Activated naive CD4-positive, alpha-beta T cell treated with Interleukin-2 at 50 U/mL for 16 hours (primary cell): ENCODE results near the gene MMP20.
"Not testable (repeated sequence)": the region's sequence is repeated elsewhere in the genome, so short reads cannot be mapped to it uniquely, and the experiment has no call there.

Experiments
- DNase-seq: peaks from one replicate; pipeline ENCODE4 v3.0.0-alpha.2; 2020

Gene MMP20

GRCh38 chr11:102625177-102625576, at the start of gene MMP20:
Gene MMP20 (minus strand): TSS chr11:102625332. CDS start chr11:102625319, 13 bp downstream.
- no peak for DNase-seq

- no peak for DNase-seq
These were observed 44.5 kb upstream of the MMP20 start for GRCh38 chr11:102669664-102670063.

DNA sequence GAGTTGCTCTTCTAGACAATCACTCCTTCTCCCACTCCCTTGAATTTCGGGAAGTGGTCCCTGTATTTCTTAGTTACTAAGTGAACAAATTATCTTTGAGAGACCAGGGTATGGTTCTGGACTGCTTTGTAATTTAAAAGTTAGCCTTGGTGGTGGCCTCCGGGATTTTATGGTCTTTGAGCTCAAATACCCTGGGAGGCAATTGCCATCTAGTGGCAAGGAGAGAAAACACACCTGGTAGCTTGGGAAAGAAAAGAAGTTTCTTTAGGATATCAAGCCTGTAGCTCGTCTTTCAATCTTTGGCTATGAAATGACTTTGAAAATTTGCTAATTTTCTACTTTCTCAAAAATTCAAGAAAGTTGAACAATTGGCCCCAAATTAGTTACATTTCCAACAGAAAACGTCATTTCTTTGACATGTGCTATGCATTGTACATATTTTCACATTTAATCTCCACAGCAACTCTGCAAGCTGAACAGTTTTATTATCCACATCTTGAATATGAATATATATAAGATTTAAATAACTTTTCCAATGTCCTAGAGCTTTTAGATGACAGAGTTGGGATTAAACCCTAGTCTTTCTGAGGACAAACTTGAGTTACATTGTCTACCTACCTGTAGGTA, 41.3 kb upstream of the MMP20 start:
- DNase-seq: no peak

- DNase-seq: peak; percentile 8
These were observed 39.0 kb upstream of the MMP20 start for GRCh38 chr11:102664001-102664752.

GRCh38 chr11:102662607-102663006, 37.5 kb upstream of the MMP20 start:
- no peak for DNase-seq

DNA sequence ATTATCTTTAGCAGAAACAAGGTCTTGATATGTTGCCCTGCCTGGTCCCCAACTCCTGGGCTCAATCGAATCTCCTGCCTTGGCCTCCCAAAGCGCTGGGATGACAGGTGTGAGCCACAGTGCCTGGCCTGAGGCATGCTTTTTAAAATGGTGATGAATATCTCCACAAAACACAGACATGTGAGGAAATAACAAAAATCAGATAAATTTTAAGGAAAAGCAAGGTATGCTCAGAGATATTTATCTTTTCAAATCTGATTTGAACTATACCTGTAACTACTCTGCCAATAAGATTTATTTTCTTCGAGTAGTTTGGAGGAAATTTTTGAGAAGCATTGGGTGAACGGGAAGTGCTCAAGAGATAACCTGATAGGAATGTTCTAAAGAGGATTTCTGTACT, 35.9 kb upstream of the MMP20 start:
- no peak for DNase-seq

DNA sequence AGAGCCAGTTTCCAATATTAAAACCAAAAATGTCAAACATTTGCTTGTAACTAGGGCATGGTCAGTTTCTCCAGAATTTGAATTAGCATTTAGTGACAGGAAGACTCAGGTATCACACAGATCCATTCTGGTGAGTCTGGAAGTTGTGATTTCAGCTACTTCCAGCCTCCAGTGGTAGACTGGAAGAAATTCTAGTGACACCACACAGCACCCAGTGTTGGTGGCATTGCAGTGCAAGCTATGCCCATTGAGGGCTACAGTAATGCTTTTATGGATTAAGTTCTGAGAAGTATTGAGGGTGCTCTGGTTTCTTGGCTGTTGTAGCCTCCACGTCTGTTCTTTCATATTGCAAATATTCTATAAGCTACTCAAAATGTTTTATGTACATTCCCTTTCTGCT, 31.4 kb upstream of the MMP20 start:
- no peak for DNase-seq

DNA sequence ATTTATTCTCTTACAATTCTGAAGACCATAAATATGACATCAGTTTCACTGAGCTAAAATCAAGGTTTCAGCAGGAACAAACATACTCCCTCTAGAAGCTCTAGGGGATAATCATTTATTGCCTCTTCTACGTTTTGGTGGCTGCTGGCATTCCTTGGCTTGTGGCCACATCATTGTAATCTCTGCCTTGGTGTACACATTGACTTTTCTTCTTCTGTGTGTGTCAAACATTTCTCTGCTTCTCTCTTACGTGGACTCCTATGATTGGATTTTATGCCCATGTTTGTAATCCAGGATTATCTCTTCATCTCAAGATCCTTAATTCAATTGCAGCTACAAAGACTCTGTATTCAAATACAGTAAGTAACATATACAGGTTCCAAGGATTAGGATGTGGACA, 30.4 kb upstream of the MMP20 start:
- no peak for DNase-seq

- DNase-seq: no peak
These were observed 29.6 kb upstream of the MMP20 start for GRCh38 chr11:102654761-102655160.

DNA sequence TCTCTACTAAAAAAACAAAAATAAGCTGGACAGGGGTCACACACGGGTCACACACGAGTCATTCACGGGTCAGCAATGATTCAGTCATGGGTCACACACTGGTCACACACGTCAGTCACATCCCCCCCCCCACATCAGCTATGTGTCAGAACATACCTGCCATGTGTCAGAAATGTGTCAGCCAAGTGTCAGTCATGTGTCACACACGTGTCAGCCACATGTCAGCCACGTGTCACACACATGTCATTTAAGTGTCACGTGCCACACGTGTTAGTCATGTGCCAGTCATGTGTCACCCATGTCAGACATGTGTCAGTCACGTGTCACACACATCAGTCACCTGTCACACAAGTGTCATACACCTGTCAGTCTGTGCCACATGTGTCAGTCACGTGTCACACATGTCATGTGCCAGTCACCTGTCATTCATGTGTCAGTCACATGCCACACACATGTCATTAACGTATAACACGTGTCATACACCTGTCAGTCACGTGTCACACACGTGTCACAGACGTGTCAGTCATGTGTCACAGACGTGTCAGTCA, 28.7 kb upstream of the MMP20 start:
- no peak for DNase-seq

DNA sequence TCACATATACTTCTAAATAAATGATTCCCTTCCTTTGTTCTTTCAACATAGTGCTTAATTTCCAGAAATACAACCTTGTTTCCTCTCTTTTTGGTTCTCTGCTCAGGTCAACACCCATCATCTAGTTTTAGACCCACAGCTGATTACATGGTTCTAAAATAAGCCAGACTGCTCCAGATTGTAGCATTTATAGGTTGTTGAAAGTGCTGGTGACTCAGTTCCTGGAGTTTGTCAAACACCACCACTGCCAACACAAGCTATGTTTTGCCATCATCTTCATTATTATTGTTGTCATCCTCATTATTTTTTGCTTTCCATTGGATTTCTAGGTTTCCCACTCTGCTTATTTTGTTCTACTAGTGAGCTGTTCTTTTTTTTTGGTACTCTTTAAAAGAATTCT, 22.3 kb upstream of the MMP20 start:
- no peak for DNase-seq

DNA sequence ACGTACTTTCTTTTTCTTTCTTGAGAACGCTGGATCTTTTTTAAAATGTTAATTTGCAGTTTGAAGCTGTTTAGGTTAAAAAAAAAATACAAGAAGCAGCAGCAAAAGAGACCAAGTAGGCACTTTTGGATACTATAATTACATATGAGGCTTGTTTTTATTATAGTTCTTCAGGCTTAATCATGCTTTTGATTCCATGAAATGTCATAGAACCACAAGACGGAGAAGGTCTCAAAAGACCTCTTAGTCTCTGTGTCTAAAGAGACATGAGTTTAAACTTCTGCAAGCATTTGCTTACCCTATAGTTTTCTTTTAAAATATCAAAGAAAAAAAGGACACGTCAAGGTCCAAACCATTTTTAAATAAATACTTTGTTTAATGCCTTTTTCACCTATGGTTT, 18.8 kb upstream of the MMP20 start:
- no peak for DNase-seq

DNA sequence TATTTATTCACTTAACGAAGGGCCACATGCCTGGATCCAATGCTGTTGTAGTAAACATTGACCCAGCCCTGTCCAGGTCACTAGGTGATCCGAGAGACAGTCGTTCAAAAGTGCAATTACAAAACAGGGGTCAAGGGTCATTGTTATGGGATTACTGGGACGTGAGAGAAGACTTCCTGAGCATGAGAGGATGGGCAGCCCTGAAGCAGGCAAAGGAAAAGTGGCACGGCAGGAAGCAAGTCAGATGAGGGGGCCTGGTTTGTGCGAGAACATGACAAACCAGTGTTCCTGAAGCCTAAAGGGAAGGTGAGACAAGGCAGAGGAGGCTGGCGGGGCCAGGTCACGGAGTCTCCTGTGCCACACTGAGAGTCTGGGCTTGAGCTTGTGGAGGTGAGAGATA, 15.8 kb upstream of the MMP20 start:
- no peak for DNase-seq

DNA sequence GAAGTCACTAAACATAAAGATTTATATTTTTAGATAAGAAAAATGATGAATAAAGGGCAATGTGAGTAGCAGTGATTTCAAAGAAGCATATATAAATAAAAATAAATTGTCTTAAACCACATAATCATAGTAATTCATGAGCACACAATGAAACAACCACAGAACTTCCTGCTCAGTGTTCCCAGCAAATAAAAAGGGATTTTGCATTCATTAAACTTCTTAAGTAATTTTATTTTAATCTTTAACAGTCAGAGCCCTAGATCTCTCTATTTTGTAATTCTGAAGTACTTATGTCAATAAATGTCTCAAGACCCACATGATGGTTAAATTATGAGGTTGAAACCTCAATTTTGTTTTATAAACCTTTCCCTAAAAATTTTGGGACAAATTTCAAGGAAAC, 14.5 kb upstream of the MMP20 start:
- DNase-seq: no peak

DNA sequence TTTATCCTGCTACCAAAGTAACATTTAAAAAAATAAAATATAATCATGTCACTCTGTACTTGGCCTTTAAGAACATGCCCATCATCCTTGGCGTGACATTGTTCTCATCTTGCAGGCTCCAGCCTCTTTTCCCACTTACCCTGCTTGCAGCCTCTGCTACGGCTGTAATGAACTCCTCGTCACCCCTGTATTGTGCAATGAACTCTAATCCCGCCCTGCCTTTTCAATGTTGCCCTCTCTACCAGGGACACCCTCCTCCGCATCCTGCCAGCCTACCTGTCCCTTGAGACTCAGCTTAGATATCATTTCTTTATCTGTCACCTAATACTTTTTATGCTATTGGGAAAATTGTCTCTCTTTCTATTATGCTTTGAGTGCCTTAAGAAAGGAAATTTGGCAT, 12.6 kb upstream of the MMP20 start:
- DNase-seq: no peak

DNA sequence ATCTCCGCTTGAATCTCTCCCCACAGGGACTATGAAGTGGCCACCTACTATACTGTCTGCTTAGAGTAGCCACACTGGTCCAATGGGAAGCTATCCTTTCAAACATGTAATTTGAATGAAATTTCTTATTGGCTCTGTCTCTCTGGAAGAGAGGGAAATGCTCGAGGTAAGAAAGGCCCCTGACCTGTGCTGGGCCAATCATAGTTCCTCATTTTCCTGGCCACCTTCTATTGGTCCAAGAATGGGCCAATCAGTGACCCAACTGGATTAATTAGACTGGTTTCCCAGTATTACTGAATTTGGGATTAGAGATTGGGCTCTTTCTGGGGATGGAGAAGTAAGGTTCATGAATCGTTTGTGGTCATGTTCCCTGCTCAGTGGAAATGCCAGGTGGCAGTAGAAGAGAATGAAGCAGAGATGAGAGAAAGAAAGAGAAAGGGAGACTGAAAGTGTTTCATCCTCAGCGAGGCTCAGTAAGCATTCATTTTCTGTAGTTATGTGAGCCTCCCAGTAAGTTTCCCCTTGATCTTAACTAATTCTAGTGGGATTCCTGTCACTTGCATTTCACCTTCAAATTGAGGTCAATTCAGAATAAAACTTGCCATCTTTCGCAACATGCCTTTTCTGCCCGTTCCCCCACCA, 8.4 kb upstream of the MMP20 start:
- no peak for DNase-seq

- no peak for DNase-seq
These were observed 6.9 kb upstream of the MMP20 start for GRCh38 chr11:102632026-102632425.

DNA sequence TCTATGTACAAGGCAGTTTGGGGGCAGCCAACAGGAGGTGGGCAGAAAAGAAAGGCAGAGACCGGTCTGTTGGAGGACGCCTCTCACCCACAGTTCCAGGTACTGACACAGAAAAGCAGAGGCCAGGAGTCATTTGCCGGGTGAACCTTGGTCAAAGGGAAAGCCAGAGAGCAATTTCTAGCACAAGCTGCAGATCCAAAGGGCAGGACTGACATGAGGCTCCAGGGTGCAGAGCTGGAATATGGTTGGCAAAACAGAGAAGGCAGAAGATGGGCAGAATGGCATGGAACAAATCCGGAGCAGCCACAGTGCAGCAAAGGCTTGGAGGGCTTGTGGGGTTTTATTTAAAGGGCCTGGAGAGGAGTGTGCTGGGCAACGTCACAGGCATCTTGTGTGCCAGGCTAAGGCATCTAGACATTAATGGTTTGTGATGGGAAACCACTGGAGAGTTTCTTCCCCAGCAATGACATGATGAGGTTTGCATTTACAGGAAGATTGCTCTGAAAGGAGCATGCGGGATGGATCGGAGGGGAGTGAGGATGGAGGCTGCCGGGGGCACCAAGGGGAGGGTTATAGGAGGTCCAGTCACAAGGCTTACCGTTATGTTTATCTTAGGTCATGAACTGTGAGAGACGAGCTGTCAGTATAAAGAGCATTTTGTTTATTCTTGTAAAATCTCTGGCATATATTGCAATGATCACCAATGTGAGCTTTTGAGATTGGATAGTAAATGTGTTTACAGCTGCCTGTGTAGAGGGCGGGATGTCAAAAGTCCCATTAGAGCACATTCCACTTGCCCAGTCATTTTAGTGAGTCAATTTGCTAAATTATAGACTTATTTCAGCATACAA, 5.7 kb upstream of the MMP20 start:
- no peak for DNase-seq

DNA sequence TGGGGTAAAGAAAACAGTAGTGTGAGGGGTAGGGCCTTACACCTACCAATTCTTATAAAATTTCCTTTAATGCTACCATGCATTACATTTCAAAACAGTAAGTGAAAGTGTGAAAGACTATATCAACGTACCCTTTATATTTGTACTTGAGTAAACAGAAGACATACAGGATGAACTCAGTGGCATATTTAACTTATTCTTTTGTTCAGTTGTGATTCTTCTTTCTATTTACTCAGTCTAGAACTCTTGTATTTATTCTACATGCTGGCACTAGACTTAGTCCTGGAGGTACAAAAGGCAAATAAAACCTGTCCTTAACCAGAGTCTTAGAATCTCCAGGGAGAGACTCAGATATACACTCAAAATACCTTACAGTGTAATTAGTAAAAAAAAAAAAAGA, 4.8 kb upstream of the MMP20 start:
- not testable (repeated sequence) for DNase-seq

GRCh38 chr11:102626676-102627075, 1.5 kb upstream of the MMP20 start:
- no peak for DNase-seq

GRCh38 chr11:102623998-102624397, 1.1 kb downstream of the MMP20 start:
- no peak for DNase-seq

- no peak for DNase-seq
These were observed 2.0 kb downstream of the MMP20 start for GRCh38 chr11:102623128-102623527.

DNA sequence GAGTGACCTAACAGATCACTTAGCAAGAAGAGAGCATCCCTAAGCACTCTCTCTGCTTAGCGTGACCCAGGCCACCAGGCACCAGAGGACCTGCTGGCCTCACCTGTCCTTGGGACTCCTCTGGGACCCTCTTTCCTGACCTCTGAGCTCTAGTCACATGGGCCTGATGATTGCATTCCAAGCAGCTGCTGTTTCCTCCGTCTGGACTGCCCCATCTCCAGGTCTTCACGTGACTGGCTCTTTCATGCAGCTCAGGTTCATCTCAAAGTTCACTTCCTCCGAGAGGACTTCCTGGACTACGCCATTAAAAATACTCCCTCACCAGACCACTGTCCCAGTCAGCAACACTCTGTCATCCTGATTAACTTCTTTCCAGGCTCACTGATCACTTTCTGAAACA, 2.9 kb downstream of the MMP20 start:
- no peak for DNase-seq
